GM10248 (cell line): ENCODE measurements around the gene MATR3.
A peak's percentile ranks its signal among the peaks of the same experiment; 100 is the strongest.

Source experiments
- CTCF ChIA-PET: fragments of 300-600 bp; sonication (Branson Sonifier 250); formaldehyde crosslinking; extraction: SDS; loops from one replicate; lab custom pipeline; 2021; ENCODE audit warnings: antibody characterized with exemption; lab: Yijun Ruan, JAX
- POLR2A ChIA-PET: fragments of 350-650 bp; sonication (Branson Sonifier 250); formaldehyde crosslinking; extraction: SDS; loops from one replicate; lab custom pipeline; 2020; ENCODE audit warnings: antibody characterized with exemption; lab: Yijun Ruan, JAX
- DNase-seq: peaks from one replicate; pipeline ENCODE4 v3.0.0; 2012; ENCODE audit errors: extremely low spot score
- TF ChIP-seq, protein P1 (sequence below): IDR thresholded peaks from 2 replicates; pipeline ENCODE4 v1.5.1; 2012; ENCODE audit warnings: mild to moderate bottlenecking, low read depth; ENCODE audit errors: extremely low read depth, missing control alignments, control extremely low read depth

The MATR3 gene

DNA sequence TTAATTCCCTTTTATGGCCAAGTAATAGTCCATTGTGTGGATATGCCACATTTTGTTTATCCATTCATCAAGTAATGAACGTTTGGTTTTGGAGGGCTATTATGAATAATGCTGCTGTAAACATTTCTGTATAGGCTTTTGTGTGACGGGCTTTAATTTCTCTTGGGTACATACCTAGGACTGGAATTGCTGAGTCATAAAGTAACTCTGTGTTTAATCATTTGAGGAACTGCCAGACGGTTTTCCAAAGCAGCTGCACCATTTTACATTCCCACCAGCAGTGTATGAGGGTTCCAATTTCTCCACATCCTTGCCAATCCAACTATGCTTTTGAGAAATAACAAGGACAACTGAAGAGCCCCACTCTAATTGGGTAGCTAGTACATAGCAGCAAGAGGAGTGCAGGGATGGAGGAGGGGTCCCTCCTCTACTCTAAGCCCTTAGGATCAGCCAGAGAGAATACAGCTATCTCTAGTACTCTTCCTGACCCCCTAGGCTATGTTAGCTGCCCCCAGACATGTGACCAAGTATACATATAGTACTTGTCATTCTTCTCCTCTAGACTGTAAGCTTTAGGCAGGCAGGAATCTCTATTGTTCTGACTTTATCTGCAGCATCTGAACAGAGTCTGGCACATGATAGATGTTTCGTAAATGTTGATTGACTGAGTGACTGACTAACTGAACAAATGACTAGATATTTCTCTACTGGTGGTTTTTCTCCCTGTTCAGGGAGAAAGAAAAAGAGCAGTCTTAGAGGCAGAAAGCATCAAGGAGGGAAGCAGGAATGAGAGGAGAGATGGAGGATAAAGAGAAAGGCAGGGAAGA lies 22.1 kb upstream of the MATR3 start:
- ChIA-PET POLR2A (interaction anchor here (0.6 to 0.7 kb wide), 2 partner anchors 73 to 115 kb away, joined by 3 read pairs; no protein-coding TSS in a partner anchor), CTCF (interaction anchor here (0.6 to 1.8 kb wide), 6 partner anchors 9 to 675 kb away, joined by 3 to 8 read pairs (median 4); no protein-coding TSS in a partner anchor)
- TF ChIP-seq, protein P1, sequence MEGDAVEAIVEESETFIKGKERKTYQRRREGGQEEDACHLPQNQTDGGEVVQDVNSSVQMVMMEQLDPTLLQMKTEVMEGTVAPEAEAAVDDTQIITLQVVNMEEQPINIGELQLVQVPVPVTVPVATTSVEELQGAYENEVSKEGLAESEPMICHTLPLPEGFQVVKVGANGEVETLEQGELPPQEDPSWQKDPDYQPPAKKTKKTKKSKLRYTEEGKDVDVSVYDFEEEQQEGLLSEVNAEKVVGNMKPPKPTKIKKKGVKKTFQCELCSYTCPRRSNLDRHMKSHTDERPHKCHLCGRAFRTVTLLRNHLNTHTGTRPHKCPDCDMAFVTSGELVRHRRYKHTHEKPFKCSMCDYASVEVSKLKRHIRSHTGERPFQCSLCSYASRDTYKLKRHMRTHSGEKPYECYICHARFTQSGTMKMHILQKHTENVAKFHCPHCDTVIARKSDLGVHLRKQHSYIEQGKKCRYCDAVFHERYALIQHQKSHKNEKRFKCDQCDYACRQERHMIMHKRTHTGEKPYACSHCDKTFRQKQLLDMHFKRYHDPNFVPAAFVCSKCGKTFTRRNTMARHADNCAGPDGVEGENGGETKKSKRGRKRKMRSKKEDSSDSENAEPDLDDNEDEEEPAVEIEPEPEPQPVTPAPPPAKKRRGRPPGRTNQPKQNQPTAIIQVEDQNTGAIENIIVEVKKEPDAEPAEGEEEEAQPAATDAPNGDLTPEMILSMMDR: no peak
- no peak for DNase-seq

DNA sequence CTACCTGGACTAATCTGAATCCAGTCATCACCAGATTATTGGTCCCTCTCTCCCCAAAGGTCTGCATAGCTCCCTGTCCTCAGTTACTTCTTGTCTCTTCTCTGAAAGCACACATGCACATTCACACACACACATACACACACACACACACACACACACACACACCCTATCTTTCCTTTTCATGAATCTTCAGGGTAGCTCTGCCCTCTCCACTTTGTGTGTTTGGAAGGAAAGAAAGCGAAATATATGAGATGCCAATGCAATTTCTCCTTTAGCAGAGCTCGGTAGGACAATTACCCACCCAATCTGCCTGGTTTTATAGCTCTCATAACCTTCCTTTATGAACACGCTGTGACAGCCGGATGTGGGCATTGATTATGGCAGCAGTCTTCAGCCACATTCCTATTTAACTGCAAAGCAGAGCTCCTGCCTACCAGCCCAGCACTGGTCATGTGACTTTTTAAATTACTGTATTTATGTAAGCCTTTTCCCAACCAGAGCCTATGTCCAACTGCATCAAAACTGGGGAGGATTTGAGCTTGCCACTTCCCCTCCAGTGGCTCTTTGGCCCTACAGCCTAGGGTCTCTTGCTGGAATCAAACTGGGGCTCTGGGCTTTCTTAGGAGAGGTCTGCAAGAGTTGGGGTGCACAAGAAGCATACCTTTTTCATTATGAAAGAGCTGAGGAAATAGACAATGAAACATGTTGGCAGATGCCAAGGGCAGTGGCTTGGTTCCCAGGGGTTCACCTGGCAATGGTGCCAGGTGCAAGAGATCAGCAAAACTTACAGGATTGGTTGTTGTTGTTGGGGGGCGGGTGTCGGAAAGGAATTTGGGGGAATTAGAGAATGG lies 20.8 kb upstream of the MATR3 start:
- TF ChIP-seq, protein P1: no peak
- POLR2A ChIA-PET: interaction anchor here (0.6 to 1.0 kb wide), 3 partner anchors 70 to 117 kb away, joined by 3 to 4 read pairs (median 3); partner anchors contain the start of gene MZB1
- no peak for DNase-seq

DNA sequence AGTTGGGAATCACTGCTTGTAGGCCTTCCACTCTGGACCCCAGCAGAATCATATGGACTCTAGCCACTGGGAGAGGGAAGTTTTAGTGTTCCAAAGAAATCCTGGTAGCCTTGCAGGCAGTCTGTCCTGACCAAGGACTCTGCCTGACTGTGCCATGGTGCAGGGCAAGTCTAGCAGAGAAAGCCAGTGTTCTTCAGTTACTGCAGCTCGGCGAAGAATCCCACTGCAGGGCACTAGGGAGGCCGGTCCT lies 20.3 kb upstream of the MATR3 start:
- ChIA-PET CTCF (interaction anchor here (1.0 to 1.5 kb wide), 8 partner anchors 16 to 921 kb away, joined by 3 to 10 read pairs (median 3); partner anchors contain the start of genes KDM3B and PAIP2), POLR2A (interaction anchor here (0.7 kb wide), 1 partner anchor 306 kb away, joined by 3 read pairs; no protein-coding TSS in a partner anchor)
- TF ChIP-seq, protein P1: no peak
- DNase-seq: no peak

More for the DNA sequence above, 20.8 kb upstream of the MATR3 start:
- CTCF ChIA-PET: interaction anchor here (0.6 to 1.8 kb wide), 14 partner anchors 10 to 921 kb away, joined by 3 to 10 read pairs (median 4); partner anchors contain the start of genes KDM3B and PAIP2

DNA sequence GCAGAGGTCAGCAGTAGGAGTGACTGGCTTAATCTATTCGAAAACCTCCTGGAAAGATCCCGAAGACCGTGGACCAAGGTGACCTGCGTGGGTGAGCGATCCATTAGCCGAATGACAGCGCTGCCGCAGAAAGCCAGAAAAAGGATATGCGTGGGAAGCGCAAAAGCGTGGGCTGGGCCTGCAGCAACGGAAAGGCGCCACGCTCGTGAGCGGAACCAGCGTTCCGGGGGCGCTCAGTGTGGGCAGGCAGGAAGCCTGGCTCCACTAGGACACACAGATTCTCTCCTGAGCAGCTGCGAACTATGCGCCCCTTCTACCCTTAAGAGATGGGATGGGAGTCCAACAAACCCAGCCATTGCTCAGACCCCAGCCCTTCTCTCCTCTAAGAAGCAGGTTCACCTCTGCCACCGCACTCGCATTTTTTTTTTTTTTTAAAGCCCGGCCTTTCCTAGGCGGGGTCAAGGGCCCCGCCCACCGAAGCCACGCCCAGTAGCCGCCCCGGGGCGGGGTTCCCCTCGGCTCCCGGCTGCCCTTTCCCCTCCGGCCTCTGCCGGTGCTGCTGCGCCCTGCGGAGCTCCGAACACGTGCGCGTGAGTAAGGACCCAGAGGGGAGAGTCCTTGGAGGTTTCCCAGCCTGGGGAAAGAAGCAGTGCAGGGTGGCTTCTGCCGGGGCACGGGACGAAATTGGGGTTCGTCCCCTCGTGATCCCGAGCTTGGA lies 19.8 kb upstream of the MATR3 start:
- ChIA-PET CTCF (interaction anchor here (1.0 to 1.5 kb wide), 8 partner anchors 15 to 922 kb away, joined by 3 to 5 read pairs (median 3); partner anchors contain the start of genes KDM3B, MATR3 and PAIP2), POLR2A (interaction anchor here (0.5 to 1.1 kb wide), 6 partner anchors 15 to 635 kb away, joined by 3 to 4 read pairs (median 4); no protein-coding TSS in a partner anchor)
- TF ChIP-seq, protein P1: no peak
- peak; percentile 97 for DNase-seq

DNA sequence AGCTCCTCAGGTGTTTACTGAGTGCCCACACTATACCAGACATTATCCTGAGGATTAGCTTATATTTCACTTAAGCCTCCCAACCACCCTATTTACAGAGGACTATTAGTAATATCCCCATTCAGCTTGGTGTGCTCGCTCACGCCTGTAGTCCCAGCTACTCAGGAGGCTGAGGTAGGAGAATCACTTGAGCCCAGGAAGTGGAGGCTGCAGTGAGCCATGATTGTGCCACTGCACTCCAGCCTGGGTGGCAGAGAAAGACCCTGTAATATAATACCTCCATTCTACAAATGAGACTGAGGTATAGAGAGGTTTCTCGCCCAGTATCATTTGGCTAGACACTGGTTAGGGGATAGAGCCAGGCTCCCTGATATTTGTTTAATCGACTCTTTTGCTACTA lies 18.0 kb upstream of the MATR3 start:
- ChIA-PET CTCF (interaction anchor here (0.7 to 3.6 kb wide), 11 partner anchors 10 to 696 kb away, joined by 3 to 15 read pairs (median 4); no protein-coding TSS in a partner anchor), POLR2A (interaction anchor here (0.8 to 2.3 kb wide), 4 partner anchors 11 to 28 kb away, joined by 3 to 13 read pairs (median 7); partner anchors contain the start of gene MATR3)
- no peak for DNase-seq
- TF ChIP-seq, protein P1: no peak
